Ishikawa (cell line): Measurements from ENCODE around the gene SLC10A4.

Experiments
- CEBPB ChIP-seq: IDR thresholded peaks from 2 replicates; pipeline ENCODE4 v1.6.1; 2012
- CREB1 ChIP-seq: IDR thresholded peaks from 2 replicates; pipeline ENCODE4 v1.6.1; 2012; ENCODE audit warnings: low read depth
- EP300 ChIP-seq: IDR thresholded peaks from 2 replicates; pipeline ENCODE4 v1.6.1; 2012; ENCODE audit warnings: borderline replicate concordance
- FOXM1 ChIP-seq: IDR thresholded peaks from 2 replicates; pipeline ENCODE4 v1.6.1; 2012; ENCODE audit warnings: low read depth, borderline replicate concordance
- NFIC ChIP-seq: IDR thresholded peaks from 2 replicates; pipeline ENCODE4 v1.6.1; 2012
- RAD21 ChIP-seq: IDR thresholded peaks from 2 replicates; pipeline ENCODE4 v1.6.1; 2012; ENCODE audit warnings: low read depth
- TAF1 ChIP-seq: IDR thresholded peaks from 2 replicates; pipeline ENCODE4 v1.6.1; 2012; ENCODE audit warnings: low read depth, mild to moderate bottlenecking
- YY1 ChIP-seq: IDR thresholded peaks from 2 replicates; pipeline ENCODE4 v1.6.1; 2012; ENCODE audit warnings: low read depth
- TF ChIP-seq, protein P1 (sequence below): IDR thresholded peaks from 2 replicates; pipeline ENCODE4 v1.6.1; 2012
- TF ChIP-seq, protein P2 (sequence below): IDR thresholded peaks from 2 replicates; pipeline ENCODE4 v1.6.1; 2012; ENCODE audit warnings: low read depth, mild to moderate bottlenecking

DNA sequence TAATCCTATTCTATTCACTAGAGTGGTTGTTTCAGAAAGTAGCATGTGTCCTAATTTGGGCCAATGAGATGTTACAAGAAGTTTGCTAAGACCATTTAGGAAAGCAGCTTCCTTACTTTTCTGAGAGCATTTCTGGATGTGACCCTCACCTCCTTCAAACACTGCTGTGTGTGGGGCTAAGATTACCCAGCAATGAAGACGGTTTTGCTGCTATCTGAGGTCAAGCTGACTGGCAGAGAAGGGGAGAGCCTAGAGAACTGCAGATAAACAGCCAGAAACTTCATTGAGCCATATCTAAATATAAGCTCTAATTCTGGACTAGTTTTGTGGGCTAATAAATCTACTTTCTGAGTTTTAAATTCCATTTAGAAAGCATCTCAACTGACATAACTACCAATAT, 43.3 kb downstream of the SLC10A4 start:
- TF ChIP-seq TAF1 (no peak), RAD21 (no peak), EP300 (no peak), FOXM1 (no peak), NFIC (no peak), YY1 (no peak), CREB1 (no peak), CEBPB (no peak)
- TF ChIP-seq, protein P1, sequence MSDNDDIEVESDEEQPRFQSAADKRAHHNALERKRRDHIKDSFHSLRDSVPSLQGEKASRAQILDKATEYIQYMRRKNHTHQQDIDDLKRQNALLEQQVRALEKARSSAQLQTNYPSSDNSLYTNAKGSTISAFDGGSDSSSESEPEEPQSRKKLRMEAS, result no peak
- TF ChIP-seq, protein P2, sequence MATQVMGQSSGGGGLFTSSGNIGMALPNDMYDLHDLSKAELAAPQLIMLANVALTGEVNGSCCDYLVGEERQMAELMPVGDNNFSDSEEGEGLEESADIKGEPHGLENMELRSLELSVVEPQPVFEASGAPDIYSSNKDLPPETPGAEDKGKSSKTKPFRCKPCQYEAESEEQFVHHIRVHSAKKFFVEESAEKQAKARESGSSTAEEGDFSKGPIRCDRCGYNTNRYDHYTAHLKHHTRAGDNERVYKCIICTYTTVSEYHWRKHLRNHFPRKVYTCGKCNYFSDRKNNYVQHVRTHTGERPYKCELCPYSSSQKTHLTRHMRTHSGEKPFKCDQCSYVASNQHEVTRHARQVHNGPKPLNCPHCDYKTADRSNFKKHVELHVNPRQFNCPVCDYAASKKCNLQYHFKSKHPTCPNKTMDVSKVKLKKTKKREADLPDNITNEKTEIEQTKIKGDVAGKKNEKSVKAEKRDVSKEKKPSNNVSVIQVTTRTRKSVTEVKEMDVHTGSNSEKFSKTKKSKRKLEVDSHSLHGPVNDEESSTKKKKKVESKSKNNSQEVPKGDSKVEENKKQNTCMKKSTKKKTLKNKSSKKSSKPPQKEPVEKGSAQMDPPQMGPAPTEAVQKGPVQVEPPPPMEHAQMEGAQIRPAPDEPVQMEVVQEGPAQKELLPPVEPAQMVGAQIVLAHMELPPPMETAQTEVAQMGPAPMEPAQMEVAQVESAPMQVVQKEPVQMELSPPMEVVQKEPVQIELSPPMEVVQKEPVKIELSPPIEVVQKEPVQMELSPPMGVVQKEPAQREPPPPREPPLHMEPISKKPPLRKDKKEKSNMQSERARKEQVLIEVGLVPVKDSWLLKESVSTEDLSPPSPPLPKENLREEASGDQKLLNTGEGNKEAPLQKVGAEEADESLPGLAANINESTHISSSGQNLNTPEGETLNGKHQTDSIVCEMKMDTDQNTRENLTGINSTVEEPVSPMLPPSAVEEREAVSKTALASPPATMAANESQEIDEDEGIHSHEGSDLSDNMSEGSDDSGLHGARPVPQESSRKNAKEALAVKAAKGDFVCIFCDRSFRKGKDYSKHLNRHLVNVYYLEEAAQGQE, result no peak
